ENCODE measurements around the gene SMIM10L1.

Gene SMIM10L1

DNA sequence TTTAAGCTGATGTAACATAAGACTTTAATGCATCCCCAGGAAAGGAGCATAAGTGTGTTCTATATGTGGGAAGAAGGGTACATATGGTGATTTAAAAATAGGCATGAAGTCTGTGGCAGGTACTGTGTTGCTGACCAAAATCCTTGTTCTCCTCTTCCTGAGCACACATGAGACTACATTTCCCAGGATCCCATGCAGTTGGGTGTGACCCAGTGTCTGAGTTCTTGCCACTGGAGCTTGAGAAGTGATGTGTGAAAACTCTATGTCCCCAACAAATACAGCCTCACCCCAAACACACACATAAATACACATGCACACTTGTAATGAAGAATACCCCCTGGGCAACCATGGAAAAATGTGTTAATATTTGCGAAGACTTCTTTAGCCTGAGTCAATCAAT is 8.5 kb upstream of the SMIM10L1 start:
- no peak overlapping the region for H3K4me3 ChIP-seq (ENCODE audit: low read length)
- DNase-seq (ENCODE audit: low read depth): no peak
- TF ChIP-seq, protein P1, sequence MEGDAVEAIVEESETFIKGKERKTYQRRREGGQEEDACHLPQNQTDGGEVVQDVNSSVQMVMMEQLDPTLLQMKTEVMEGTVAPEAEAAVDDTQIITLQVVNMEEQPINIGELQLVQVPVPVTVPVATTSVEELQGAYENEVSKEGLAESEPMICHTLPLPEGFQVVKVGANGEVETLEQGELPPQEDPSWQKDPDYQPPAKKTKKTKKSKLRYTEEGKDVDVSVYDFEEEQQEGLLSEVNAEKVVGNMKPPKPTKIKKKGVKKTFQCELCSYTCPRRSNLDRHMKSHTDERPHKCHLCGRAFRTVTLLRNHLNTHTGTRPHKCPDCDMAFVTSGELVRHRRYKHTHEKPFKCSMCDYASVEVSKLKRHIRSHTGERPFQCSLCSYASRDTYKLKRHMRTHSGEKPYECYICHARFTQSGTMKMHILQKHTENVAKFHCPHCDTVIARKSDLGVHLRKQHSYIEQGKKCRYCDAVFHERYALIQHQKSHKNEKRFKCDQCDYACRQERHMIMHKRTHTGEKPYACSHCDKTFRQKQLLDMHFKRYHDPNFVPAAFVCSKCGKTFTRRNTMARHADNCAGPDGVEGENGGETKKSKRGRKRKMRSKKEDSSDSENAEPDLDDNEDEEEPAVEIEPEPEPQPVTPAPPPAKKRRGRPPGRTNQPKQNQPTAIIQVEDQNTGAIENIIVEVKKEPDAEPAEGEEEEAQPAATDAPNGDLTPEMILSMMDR (conservative IDR thresholded peaks at IDR 0.05; ENCODE audit: low read depth, low read length): no peak

DNA sequence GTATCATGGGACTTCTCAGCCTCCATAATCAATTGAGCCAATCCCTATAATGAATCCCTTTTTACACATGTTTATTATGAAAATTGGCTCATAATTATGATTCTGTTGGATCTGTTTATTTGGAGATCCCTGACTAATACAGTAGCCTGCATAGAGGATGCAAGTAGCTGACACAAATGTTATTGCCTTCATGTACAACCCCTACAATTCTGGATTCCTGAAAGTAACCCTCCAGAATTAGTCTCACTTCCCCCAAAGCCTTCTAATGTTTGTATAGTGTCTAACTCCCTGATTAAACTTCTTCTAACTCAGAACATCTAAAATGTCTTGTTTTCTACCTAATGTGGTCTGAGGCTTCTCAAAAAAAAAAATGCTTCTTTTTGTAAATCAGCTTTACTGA is 6.6 kb upstream of the SMIM10L1 start:
- TF ChIP-seq, protein P1 (conservative IDR thresholded peaks at IDR 0.05; ENCODE audit: low read depth, low read length): no peak
- no peak for DNase-seq (ENCODE audit: low read depth)
- H3K4me3 ChIP-seq (ENCODE audit: low read length): no peak overlapping the region

DNA sequence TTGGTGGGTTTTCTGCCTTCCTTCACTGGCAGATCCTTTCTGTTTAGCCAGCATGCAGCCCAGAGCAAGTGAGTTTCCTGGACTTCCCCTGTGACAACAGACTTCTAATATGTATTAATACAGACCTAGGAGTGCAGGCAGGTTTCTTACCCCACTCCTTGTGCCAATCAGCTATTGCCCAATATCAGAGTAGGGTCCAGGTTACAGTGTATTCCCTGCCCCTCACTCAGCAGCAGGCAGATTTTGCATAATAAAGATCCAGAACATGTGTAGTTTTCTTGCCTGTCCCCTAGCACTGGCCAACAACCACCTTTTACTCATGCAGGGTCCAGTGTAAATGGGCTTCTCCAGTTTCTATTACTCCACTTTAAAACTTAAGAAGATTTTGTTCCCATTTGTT is 4.7 kb upstream of the SMIM10L1 start:
- H3K4me3 ChIP-seq (ENCODE audit: low read length): no peak overlapping the region
- TF ChIP-seq, protein P1 (conservative IDR thresholded peaks at IDR 0.05; ENCODE audit: low read depth, low read length): no peak
- no peak for DNase-seq (ENCODE audit: low read depth)

DNA sequence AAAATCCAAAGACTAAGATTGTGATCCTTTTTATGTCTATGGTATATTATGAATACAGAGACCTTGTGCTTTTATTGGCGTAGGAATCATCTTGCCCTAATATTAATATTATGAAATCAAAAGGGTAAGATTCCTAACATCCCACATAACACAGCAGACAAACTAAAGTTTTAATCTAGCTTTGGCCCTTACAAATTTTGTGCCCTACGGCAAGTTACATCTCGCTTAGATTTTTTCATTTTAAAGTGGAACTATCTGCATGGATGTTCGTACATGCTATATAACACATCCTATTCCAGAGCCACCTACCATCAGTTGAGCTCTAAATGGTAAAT is 217 bp upstream of the SMIM10L1 start:
- DNase-seq (ENCODE audit: low read depth): no peak
- TF ChIP-seq, protein P1 (conservative IDR thresholded peaks at IDR 0.05; ENCODE audit: low read depth, low read length): no peak

DNA sequence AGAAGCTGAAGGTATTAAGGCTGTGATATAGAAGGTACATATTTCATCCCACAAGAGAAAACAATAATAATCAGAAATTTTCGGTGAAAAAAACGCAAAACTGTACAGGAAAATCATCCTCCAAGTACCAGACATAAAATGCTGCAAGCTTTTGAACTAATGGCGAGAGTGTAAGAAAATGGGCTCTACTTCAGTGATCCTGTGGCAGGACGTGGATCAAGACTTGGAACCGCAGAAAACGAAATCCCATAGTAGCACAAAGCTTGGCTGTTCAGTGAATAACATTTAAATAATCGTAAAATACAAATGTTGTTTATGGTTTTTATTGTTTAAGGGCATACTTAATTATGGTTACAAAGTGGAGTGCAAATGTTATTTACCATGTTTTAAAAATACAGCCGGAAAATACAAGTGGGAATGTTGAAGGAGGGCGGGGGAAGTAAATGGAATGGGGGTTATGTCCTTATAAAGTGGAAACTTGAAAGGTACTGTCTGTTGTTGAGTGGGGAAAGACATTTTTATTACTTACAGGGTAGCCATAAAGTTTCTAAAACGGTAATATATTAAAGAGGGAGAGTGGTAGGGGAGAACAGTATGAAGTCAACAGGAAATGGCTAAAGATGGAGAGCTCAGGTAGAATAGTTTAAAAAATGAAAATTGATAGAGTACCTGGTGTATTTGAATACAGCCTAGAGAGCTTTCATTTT is 1.1 kb downstream of the SMIM10L1 start:
- TF ChIP-seq, protein P1 (conservative IDR thresholded peaks at IDR 0.05; ENCODE audit: low read depth, low read length): no peak
- no peak for DNase-seq (ENCODE audit: low read depth)
- H3K4me3 ChIP-seq (ENCODE audit: low read length): peak overlapping the region; percentile 95

More for the DNA sequence above, 217 bp upstream of the SMIM10L1 start:
- peak overlapping the region; percentile 95 for H3K4me3 ChIP-seq (ENCODE audit: low read length)

DNA sequence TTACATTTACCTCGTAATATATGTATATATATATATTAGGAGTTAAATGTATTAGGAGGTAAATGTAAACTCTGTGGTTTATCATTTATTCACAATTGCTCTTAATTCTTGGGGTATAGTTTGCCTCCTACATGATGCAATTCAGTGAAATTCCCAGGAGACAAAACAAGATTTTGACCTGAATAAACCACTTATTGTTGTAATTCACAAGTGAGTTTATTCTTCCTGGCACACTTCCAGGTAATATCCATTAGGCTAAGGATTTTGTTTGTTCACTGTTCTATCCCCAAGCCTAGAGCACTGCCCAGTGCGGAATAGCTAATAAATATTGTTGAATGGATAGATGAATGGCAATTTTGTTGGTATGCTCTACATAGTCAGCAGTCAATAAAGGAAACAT is 3.0 kb downstream of the SMIM10L1 start:
- no peak for DNase-seq (ENCODE audit: low read depth)
- TF ChIP-seq, protein P1 (conservative IDR thresholded peaks at IDR 0.05; ENCODE audit: low read depth, low read length): no peak

DNA sequence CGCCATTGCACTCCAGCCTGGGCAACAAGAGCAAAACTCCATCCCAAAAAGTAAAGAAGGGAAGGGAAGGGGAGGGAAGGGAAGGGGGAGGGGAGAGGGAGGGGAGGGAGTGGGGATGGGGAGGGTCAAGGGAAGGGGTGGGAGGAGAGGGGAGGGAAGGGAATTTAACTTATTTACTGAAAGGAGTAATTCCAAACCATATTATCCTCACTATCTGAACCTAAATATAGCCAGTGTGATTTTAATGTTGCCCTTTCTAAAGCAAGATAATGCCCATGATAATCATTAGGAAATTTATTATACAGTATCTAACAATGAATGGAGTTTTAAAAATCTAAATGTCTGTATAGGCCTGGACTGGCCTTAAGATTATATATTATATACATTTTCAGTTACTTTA is 7.3 kb downstream of the SMIM10L1 start:
- no peak overlapping the region for H3K4me3 ChIP-seq (ENCODE audit: low read length)
- TF ChIP-seq, protein P1 (conservative IDR thresholded peaks at IDR 0.05; ENCODE audit: low read depth, low read length): no peak

More for the DNA sequence above, 3.0 kb downstream of the SMIM10L1 start:
- H3K4me3 ChIP-seq (ENCODE audit: low read length): no peak overlapping the region

More for the DNA sequence above, 7.3 kb downstream of the SMIM10L1 start:
- no peak for DNase-seq (ENCODE audit: low read depth)

Measured in retinal pigment epithelial cell (primary cell).